Left ventricle myocardium inferior (tissue), 1 donor: ENCODE results near the gene PTPRM. TPM values are rescaled to one million over a fixed set of nuclear protein-coding genes. Genes with fewer than 3 reads are reported as not detected.

Source experiments
- DNase-seq: peaks from one replicate; pipeline ENCODE4 v3.0.0-alpha.2; 2020
- H3K27ac ChIP-seq: fragments of 200-600 bp; replicated peaks from 2 replicates; pipeline ENCODE4 v1.8.0; 2021
- H3K27me3 ChIP-seq: fragments of 200-600 bp; 2 replicates; pipeline ENCODE4 v1.8.0; 2021; ENCODE audit warnings: low read depth
- H3K36me3 ChIP-seq: fragments of 200-600 bp; 2 replicates; pipeline ENCODE4 v1.8.0; 2021
- H3K4me1 ChIP-seq: fragments of 200-600 bp; 2 replicates; pipeline ENCODE4 v1.8.0; 2021
- H3K4me3 ChIP-seq: fragments of 200-600 bp; 2 replicates; pipeline ENCODE4 v1.8.0; 2021; ENCODE audit warnings: mild to moderate bottlenecking, moderate library complexity
- H3K9me3 ChIP-seq: fragments of 200-600 bp; replicated peaks from 2 replicates; pipeline ENCODE4 v1.8.0; 2021
- CTCF ChIP-seq: fragments of 200-600 bp; IDR thresholded peaks from 2 replicates; pipeline ENCODE4 v1.8.0; 2021; ENCODE audit warnings: antibody characterized with exemption, mild to moderate bottlenecking, borderline replicate concordance
- intact Hi-C: fragments of 100-400 bp; cut with micrococcal nuclease; formaldehyde crosslinking; loops from one replicate; pipeline ENCODE4 v1.11.0; 2022
- total RNA-seq: library from RNA; stranded (reverse); fragmentation: NEBNext Ultra II Directional; extraction: Animal tissue kit (Norgen Biotek cat#: 25700); gene quantifications from one replicate; pipeline ENCODE4 v1.2.1, GENCODE V29; 2021
- donor health status: DM: no; HTN: yes; CAD: no; lungs with severe emphysema.

PTPRM gene
- total RNA-seq, 1 donor from 2014 or later: 132 TPM

- no peaks in the 10 kb centered on the region for H3K4me1 ChIP-seq
- no peaks in the 10 kb centered on the region for H3K27me3 ChIP-seq
- peaks cover 74% of the 10 kb centered on the region for H3K36me3 ChIP-seq
- no peak for TF ChIP-seq CTCF
- intact Hi-C loops: no loop called here
- peaks cover 23% of the 10 kb centered on the region for H3K9me3 ChIP-seq
- H3K4me3 ChIP-seq: no peak overlapping the region
- no peak for DNase-seq
- H3K27ac ChIP-seq: no peak overlapping the region
Observed at GRCh38 chr18:8406186-8406867, 839.2 kb downstream of the PTPRM start.

DNA sequence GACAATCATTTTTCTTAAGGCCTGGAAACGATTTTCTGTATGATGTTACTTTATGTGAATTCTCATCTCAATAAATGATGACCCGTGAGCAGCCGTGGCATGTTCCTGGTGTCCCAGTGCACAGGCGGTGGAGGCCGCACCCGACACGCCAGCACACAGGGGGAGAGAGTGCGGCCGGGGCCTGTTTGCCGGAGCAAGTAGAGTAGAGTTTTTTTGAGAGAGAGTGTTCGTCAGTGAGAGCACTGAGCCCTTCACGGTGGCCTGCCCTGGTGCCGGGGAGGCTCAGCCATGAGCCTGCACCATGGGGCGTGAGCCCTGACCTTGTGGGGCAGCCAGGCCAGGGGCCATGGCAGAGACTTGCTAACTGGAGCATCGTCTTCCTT is 839.7 kb downstream of the PTPRM start:
- no peak overlapping the region for H3K27ac ChIP-seq
- TF ChIP-seq CTCF: no peak
- no peak overlapping the region for H3K4me3 ChIP-seq
- no peak for DNase-seq
- intact Hi-C loops: no loop called here
- peaks cover 28% of the 10 kb centered on the region for H3K9me3 ChIP-seq
- H3K4me1 ChIP-seq: no peaks in the 10 kb centered on the region
- H3K27me3 ChIP-seq: no peaks in the 10 kb centered on the region
- H3K36me3 ChIP-seq: peaks cover 69% of the 10 kb centered on the region

DNA sequence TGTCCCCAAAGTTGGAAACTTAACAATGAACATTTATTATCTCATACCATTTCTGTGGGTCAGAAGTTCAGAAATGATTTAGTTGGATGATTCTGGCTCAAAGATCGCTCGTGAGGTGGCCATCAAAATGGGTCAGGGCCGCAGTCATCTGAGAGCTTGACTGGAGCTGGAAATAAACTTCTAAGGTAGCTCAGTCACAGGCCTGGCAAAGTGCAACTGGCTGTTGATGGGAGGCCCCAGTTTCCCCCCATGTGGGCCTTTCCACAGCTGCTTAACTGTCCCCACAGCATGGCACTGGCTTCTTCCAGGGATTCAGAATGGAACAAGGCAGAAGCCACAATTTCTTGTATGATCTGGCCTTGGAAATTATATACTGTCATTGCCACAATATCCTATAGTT is 842.0 kb downstream of the PTPRM start:
- H3K27ac ChIP-seq: no peak overlapping the region
- H3K4me3 ChIP-seq: no peak overlapping the region
- no peak for DNase-seq
- H3K36me3 ChIP-seq: peaks cover 48% of the 10 kb centered on the region
- intact Hi-C loops: no loop called here
- TF ChIP-seq CTCF: no peak
- no peaks in the 10 kb centered on the region for H3K4me1 ChIP-seq
- peaks cover 46% of the 10 kb centered on the region for H3K9me3 ChIP-seq
- no peaks in the 10 kb centered on the region for H3K27me3 ChIP-seq

DNA sequence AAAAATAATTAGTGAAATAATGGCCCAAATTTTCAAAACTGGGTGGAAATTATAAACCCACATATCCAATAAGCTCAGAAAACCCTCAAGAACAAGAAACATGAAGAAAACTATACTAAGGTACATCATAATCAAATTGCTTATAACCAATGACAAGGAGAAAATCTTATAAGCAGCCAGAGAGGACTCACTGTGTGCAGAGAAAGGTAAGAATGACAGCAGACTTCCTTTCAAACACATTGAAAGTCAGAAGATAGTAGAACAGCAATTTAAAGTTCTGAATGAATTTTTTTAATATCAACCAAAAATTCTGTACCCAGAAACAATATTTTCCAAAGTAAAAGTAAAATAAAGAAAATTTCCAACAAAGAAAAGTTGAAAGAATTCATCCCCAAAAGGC is 844.4 kb downstream of the PTPRM start:
- no peak for DNase-seq
- no peaks in the 10 kb centered on the region for H3K27me3 ChIP-seq
- H3K36me3 ChIP-seq: peaks cover 27% of the 10 kb centered on the region
- H3K27ac ChIP-seq: no peak overlapping the region
- no peak for TF ChIP-seq CTCF
- H3K9me3 ChIP-seq: peaks cover 59% of the 10 kb centered on the region
- intact Hi-C loops: no loop called here
- no peaks in the 10 kb centered on the region for H3K4me1 ChIP-seq
- no peak overlapping the region for H3K4me3 ChIP-seq

DNA sequence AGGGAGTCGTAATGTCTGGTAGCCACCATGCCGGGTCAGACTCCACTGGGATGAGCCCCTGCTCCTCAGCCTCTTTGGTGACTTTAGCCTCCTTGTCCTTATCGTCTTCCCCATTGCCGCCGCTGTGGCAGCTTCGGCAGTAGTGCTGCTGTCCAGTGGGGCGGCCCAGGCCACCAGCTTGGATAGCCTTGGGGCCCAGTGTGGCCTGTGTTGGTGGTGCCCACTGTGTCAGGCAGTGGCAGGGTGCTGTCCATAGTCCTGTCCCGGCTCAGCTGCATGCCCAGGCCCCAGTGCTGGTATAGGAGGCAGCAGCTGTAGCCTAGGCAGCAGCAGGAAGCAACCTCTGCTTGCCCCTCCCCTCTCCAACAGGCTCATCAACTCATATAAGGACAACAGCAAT is 845.0 kb downstream of the PTPRM start:
- no peaks in the 10 kb centered on the region for H3K27me3 ChIP-seq
- H3K4me1 ChIP-seq: no peaks in the 10 kb centered on the region
- H3K27ac ChIP-seq: no peak overlapping the region
- no peak overlapping the region for H3K4me3 ChIP-seq
- TF ChIP-seq CTCF: no peak
- H3K9me3 ChIP-seq: peaks cover 59% of the 10 kb centered on the region
- no peak for DNase-seq
- peaks cover 21% of the 10 kb centered on the region for H3K36me3 ChIP-seq
- intact Hi-C loops: no loop called here

DNA sequence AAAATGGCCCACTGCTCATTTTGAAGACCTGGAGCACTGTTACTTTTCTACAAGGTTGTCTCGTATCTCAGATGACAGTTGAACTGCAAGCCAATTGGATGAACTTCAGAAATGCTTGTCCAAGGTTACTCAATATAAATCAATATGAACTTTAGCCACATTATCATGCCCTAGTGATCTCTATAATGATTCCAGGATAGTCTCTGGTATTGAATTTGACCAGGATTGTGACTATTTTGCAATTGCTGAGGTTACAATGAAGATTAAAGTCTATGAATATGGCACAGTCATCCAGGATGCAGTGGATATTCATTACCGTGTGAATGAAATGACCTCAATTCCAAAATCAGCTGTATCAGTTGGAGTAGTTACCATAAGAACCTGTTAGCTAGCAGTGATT is 846.1 kb downstream of the PTPRM start:
- intact Hi-C loops: no loop called here
- no peaks in the 10 kb centered on the region for H3K4me1 ChIP-seq
- H3K36me3 ChIP-seq: peaks cover 11% of the 10 kb centered on the region
- H3K9me3 ChIP-seq: peaks cover 59% of the 10 kb centered on the region
- no peaks in the 10 kb centered on the region for H3K27me3 ChIP-seq
- no peak overlapping the region for H3K27ac ChIP-seq
- TF ChIP-seq CTCF: no peak
- DNase-seq: no peak
- H3K4me3 ChIP-seq: no peak overlapping the region
